Upper lobe of left lung (tissue), 6 donors: ENCODE results near the gene OR6J1. TPM values are rescaled to one million over a fixed set of nuclear protein-coding genes. Genes with fewer than 3 reads are reported as not detected.

ENCODE experiments used
- ATAC-seq, 2 donors: fragments of 200-7000 bp; cut with Tn5 transposase; one replicate each; pipeline ENCODE4 v1.9.1; 2022; ENCODE audit warnings: mild to moderate bottlenecking in 2 of 2, moderate library complexity in 2 of 2; ENCODE audit not compliant: low FRiP score in 2 of 2
- DNase-seq, 2 donors: peaks; one replicate each; pipeline ENCODE4 v3.0.0-alpha.2; 2019 to 2020
- H3K27ac ChIP-seq, 4 donors: fragments of 200-600 bp; sonication (generic); one replicate each; pipeline ENCODE4 v1.5.1; 2016 to 2019
- H3K27me3 ChIP-seq, 4 donors: fragments of 200-600 bp; sonication (generic); one replicate each; pipeline ENCODE4 v1.5.1; 2017 to 2019
- H3K36me3 ChIP-seq, 4 donors: fragments of 200-600 bp; sonication (generic); one replicate each; pipeline ENCODE4 v1.5.1; 2016 to 2019
- H3K4me1 ChIP-seq, 4 donors: fragments of 200-600 bp; sonication (generic); one replicate each; pipeline ENCODE4 v1.5.1; 2018 to 2019
- H3K4me3 ChIP-seq, 4 donors: fragments of 200-600 bp; sonication (generic); one replicate each; pipeline ENCODE4 v1.5.1; 2017 to 2019; ENCODE audit warnings: mild to moderate bottlenecking in 2 of 4, moderate library complexity in 1 of 4
- H3K9me3 ChIP-seq, 4 donors: fragments of 200-600 bp; sonication (generic); one replicate each; pipeline ENCODE4 v1.5.1; 2018 to 2019
- EP300 ChIP-seq, 4 donors: sonication (generic); formaldehyde crosslinking; IDR thresholded peaks; one replicate each; pipeline ENCODE4 v1.5.1; 2017; ENCODE audit warnings: antibody characterized with exemption in 4 of 4, control low read depth in 2 of 4
- POLR2A ChIP-seq, 4 donors: fragments of 450-650 bp; IDR thresholded peaks; one replicate each; pipeline ENCODE4 v1.5.1; 2016 to 2017; ENCODE audit warnings: antibody characterized with exemption in 4 of 4, mild to moderate bottlenecking in 2 of 4
- POLR2AphosphoS5 ChIP-seq, 2 donors: sonication (generic); formaldehyde crosslinking; IDR thresholded peaks; one replicate each; pipeline ENCODE4 v1.5.1; 2017; ENCODE audit warnings: antibody characterized with exemption in 2 of 2
- WGBS, 2 donors: methylation state at CpG; one replicate each; pipeline ENCODE4 v1.1.5; 2017 to 2018; 5-methylcytosine and 5-hydroxymethylcytosine counted together
- total RNA-seq, 6 donors: library from RNA; depleted of rRNA in 4 of 6; stranded (reverse); fragments of >200 nt in 4 of 6; gene quantifications; one replicate each; pipeline versions ENCODE4 v1.1.0 to v1.2.1, GENCODE V29; 2016 to 2021
- TF ChIP-seq, protein P1 (sequence below), 6 experiments: fragments of 450-650 bp in 4 of 6; fragments of 200-600 bp in 2 of 6; sonication (generic) in 2 of 6; IDR thresholded peaks; one replicate each; pipeline ENCODE4 v1.5.1; 2016 to 2019; ENCODE audit warnings: antibody characterized with exemption in 6 of 6
- donor health status: DM: no; HTN: no; CAD: no; lungs with moderate emphysema.
- donor health status: DM: no; HTN: yes; CAD: no; lungs with severe emphysema.

OR6J1 gene
- total RNA-seq, 6 donors from 2014 or later: 0.30 TPM; not detected in 5

DNA sequence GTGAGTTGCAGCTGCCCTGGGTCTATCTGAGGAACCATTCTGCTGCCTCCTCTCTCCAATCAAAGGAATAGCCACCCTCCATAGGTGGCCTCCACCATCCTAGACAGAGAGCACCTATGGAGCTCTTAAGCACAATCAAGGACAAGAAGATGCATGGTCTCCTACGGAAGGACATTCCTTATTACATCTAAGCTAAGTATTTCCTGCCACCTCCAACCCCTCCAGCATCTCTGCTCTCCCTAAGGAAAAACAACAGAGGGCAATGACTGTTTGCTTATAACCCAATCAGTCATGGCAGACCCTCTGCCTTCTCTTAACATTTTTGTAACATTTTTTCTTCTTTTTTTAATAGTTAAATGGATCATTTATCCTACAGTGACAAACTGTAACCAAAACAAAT, 14.8 kb upstream of the OR6J1 start:
- ATAC-seq: no peak
- Histone ChIP-seq H3K36me3 (no peaks in the 10 kb centered on the region), H3K4me1 (no peaks in the 10 kb centered on the region), H3K9me3 (no peaks in the 10 kb centered on the region), H3K27ac (no peak overlapping the region), H3K4me3 (no peak overlapping the region), H3K27me3 (no peaks in the 10 kb centered on the region)
- DNase-seq: no peak
- TF ChIP-seq, protein P1, sequence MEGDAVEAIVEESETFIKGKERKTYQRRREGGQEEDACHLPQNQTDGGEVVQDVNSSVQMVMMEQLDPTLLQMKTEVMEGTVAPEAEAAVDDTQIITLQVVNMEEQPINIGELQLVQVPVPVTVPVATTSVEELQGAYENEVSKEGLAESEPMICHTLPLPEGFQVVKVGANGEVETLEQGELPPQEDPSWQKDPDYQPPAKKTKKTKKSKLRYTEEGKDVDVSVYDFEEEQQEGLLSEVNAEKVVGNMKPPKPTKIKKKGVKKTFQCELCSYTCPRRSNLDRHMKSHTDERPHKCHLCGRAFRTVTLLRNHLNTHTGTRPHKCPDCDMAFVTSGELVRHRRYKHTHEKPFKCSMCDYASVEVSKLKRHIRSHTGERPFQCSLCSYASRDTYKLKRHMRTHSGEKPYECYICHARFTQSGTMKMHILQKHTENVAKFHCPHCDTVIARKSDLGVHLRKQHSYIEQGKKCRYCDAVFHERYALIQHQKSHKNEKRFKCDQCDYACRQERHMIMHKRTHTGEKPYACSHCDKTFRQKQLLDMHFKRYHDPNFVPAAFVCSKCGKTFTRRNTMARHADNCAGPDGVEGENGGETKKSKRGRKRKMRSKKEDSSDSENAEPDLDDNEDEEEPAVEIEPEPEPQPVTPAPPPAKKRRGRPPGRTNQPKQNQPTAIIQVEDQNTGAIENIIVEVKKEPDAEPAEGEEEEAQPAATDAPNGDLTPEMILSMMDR (IDR thresholded peaks at IDR 0.05): no peak
- TF ChIP-seq POLR2AphosphoS5 (IDR thresholded peaks at IDR 0.05) (no peak), POLR2A (IDR thresholded peaks at IDR 0.05) (no peak), EP300 (IDR thresholded peaks at IDR 0.05) (no peak)
- 33 to 59% methylated on average over 1 of the region's 1 CpG for WGBS, 2 donors

DNA sequence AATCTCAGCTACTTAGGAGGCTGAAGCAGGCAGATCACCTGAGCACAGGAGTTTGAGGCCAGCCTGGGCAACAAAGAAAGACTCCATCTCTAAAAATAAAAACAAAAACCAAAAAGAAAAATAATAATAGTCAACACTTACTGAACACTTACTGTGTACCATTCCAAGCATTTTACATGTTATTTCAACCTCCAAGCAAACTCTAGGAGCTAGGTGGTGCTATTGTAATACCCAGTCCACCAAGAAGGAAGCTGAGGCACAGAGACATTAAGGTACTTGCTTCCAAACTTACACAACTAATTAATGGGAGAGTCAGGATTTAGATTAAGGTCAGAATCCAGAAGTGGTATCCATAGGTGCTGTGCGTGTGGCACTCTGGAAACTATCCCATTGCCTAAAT, 13.7 kb upstream of the OR6J1 start:
- ATAC-seq (no peak), DNase-seq (no peak)
- Histone ChIP-seq H3K36me3 (no peaks in the 10 kb centered on the region), H3K4me1 (no peaks in the 10 kb centered on the region), H3K9me3 (no peaks in the 10 kb centered on the region), H3K27me3 (no peaks in the 10 kb centered on the region), H3K27ac (no peak overlapping the region), H3K4me3 (no peak overlapping the region)
- WGBS, 2 donors: 89 to 90% methylated on average over 1 of the region's 1 CpG
- TF ChIP-seq, protein P1 (IDR thresholded peaks at IDR 0.05): peak in 3 of 6 experiments; percentile 19 to 53 (median 33)
- no peak for TF ChIP-seq POLR2AphosphoS5 (IDR thresholded peaks at IDR 0.05)

DNA sequence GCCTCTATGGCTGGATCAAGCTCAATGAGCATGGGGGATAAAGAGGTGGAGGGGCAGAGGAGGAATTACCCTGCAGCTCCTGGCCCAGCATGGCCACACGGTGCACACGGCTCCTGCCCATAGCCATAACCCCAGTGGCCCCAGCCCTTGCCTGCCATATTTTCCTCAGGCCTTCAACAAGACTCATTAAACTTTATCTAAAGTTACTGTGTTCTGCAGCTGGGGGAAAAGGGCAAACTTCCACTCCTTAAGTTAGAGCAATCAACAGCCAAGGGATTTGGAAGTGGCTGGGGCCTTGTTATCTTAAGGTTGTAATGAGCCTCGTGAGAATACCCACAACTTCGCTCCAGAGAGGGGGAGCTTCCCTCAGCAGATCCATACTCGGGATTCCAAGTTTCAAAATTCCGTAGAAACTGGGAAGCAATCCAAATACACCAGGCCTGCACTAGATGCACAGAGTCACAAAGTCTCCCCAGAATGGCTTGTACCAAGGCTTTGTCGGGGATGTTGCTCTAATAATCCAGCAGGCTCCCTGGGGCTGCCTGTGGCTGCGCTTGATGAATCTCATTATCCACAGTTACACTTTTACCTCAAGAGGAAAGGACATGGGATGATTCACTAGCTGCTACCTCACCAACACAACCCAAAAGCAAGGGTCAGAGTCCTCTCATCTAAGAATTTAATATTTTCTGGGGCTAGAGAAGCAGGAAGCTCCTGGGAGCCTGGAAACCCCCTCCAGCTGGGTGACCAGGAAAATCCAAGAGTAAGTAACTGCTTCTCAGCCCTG, 13.0 kb upstream of the OR6J1 start:
- Histone ChIP-seq H3K4me1 (no peaks in the 10 kb centered on the region), H3K9me3 (no peaks in the 10 kb centered on the region), H3K27me3 (no peaks in the 10 kb centered on the region), H3K27ac (no peak overlapping the region), H3K36me3 (no peaks in the 10 kb centered on the region), H3K4me3 (no peak overlapping the region)
- no peak for ATAC-seq
- peak in 1 of 2 donors; percentile 25 for DNase-seq
- TF ChIP-seq EP300 (IDR thresholded peaks at IDR 0.05) (no peak), POLR2A (IDR thresholded peaks at IDR 0.05) (no peak), POLR2AphosphoS5 (IDR thresholded peaks at IDR 0.05) (no peak)
- TF ChIP-seq, protein P1 (IDR thresholded peaks at IDR 0.05): no peak
- 71 to 85% methylated on average over 8 of the region's 8 CpGs for WGBS, 2 donors

DNA sequence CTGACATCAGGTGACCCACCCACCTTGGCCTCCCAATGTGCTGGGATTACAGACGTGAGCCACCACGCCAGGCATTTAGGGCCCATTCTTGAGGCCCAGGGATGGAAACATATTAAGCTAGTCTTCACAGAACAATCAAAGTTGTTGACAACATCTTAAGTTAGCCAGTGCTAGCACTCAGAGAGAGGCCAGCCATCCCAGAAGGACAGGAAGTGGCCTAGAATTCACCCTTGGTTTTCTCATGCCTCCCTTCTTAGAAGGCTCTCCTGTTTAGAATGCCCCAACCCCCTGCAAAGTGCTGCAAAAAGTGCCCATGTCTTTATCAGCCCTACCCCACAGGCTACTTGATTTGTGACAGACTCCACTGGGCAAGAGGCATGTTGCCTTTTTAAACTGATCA, 12.1 kb upstream of the OR6J1 start:
- WGBS, 2 donors: 73 to 90% methylated on average over 2 of the region's 2 CpGs
- TF ChIP-seq POLR2AphosphoS5 (IDR thresholded peaks at IDR 0.05) (no peak), EP300 (IDR thresholded peaks at IDR 0.05) (no peak), POLR2A (IDR thresholded peaks at IDR 0.05) (no peak)
- TF ChIP-seq, protein P1 (IDR thresholded peaks at IDR 0.05): no peak
- Histone ChIP-seq H3K36me3 (no peaks in the 10 kb centered on the region), H3K9me3 (no peaks in the 10 kb centered on the region), H3K27me3 (no peaks in the 10 kb centered on the region), H3K4me1 (no peaks in the 10 kb centered on the region), H3K27ac (no peak overlapping the region), H3K4me3 (no peak overlapping the region)
- ATAC-seq (no peak), DNase-seq (no peak)
